Body of pancreas (tissue), 4 donors: Measurements from ENCODE around the gene UTS2B. TPM values are rescaled to one million over a fixed set of nuclear protein-coding genes. Genes with fewer than 3 reads are reported as not detected.

Experiments used
- ATAC-seq: fragments of 150-250 bp; one replicate; pipeline ENCODE4 v1.9.1; 2016
- DNase-seq, 4 donors: peaks; one replicate each; pipeline ENCODE4 v3.0.0-alpha.2; 2019
- H3K27ac ChIP-seq, 4 donors: fragments of 200-600 bp; sonication (generic); 1 replicate in 3 of 4; 2 replicates in 1 of 4; pipeline versions ENCODE4 v1.5.1 to v1.6.1; 2016 to 2019; ENCODE audit warnings: mild to moderate bottlenecking in 1 of 4, mixed read lengths in 1 of 4, moderate library complexity in 1 of 4
- H3K27me3 ChIP-seq, 2 donors: fragments of 200-600 bp; sonication (generic); one replicate each; pipeline ENCODE4 v1.6.0; 2016; ENCODE audit warnings: mild to moderate bottlenecking in 1 of 2
- H3K36me3 ChIP-seq, 2 donors: fragments of 200-600 bp; sonication (generic); replicated peaks in 1 of 2; 2 replicates each; pipeline ENCODE4 v1.5.1; 2016; ENCODE audit warnings: low read depth in 2 of 2; ENCODE audit not compliant: insufficient read depth in 1 of 2
- H3K4me1 ChIP-seq: fragments of 200-600 bp; sonication (generic); one replicate; pipeline ENCODE4 v1.6.0; 2016
- H3K4me3 ChIP-seq, 2 donors: fragments of 200-600 bp; sonication (generic); 1 replicate in 1 of 2; 2 replicates in 1 of 2; pipeline ENCODE4 v1.5.1; 2016 to 2019
- H3K9me3 ChIP-seq, 3 donors: fragments of 200-600 bp; sonication (generic); 1 replicate in 2 of 3; 2 replicates in 1 of 3; pipeline ENCODE4 v1.5.1; 2016
- CTCF ChIP-seq, 7 experiments: fragments of 450-650 bp in 4 of 7; fragments of 200-600 bp in 3 of 7; sonication (generic) in 3 of 7; IDR thresholded peaks; one replicate each; pipeline ENCODE4 v1.5.1; 2016 to 2019; ENCODE audit warnings: antibody characterized with exemption in 7 of 7
- POLR2A ChIP-seq, 3 donors: fragments of 450-650 bp; IDR thresholded peaks; one replicate each; pipeline ENCODE4 v1.6.1; 2016; ENCODE audit warnings: antibody characterized with exemption in 3 of 3, mild to moderate bottlenecking in 2 of 3
- WGBS, 2 donors: methylation state at CpG; one replicate each; pipeline ENCODE4 v1.1.5; 2017; 5-methylcytosine and 5-hydroxymethylcytosine counted together
- intact Hi-C: fragments of 100-400 bp; cut with DNase I; formaldehyde crosslinking; loops from one replicate; pipeline ENCODE4 v1.15.1; 2023
- total RNA-seq, 2 donors: library from RNA; depleted of rRNA; stranded (reverse); fragments of >200 nt; gene quantifications; one replicate each; pipeline ENCODE4 v1.1.0, GENCODE V29; 2016

Gene UTS2B
- total RNA-seq, 2 donors from 2014 or later: not detected

GRCh38 chr3:191313296-191313695, 17.0 kb downstream of the UTS2B start:
- no peak overlapping the region for H3K4me3 ChIP-seq
- ATAC-seq (no peak), DNase-seq (no peak)
- no peaks in the 10 kb centered on the region for H3K36me3 ChIP-seq
- no peaks in the 10 kb centered on the region for H3K9me3 ChIP-seq
- no peak overlapping the region for H3K27ac ChIP-seq
- H3K4me1 ChIP-seq: no peaks in the 10 kb centered on the region
- no peak for TF ChIP-seq CTCF (IDR thresholded peaks at IDR 0.05)
- no peak for TF ChIP-seq POLR2A (IDR thresholded peaks at IDR 0.05)
- no peaks in the 10 kb centered on the region for H3K27me3 ChIP-seq
- 65 to 76% methylated on average over 2 of the region's 2 CpGs for WGBS, 2 donors
- intact Hi-C loops: no loop called here

- no peaks in the 10 kb centered on the region for H3K9me3 ChIP-seq
- no peak overlapping the region for H3K4me3 ChIP-seq
- no peak for DNase-seq
- H3K36me3 ChIP-seq: no peaks in the 10 kb centered on the region
- TF ChIP-seq CTCF (IDR thresholded peaks at IDR 0.05) (no peak), POLR2A (IDR thresholded peaks at IDR 0.05) (no peak)
- H3K27ac ChIP-seq: no peak overlapping the region
- H3K4me1 ChIP-seq: no peaks in the 10 kb centered on the region
- H3K27me3 ChIP-seq: no peaks in the 10 kb centered on the region
- ATAC-seq: no peak
- 58 to 59% methylated on average over 4 of the region's 4 CpGs for WGBS, 2 donors
- intact Hi-C loops: no loop called here
Measured at GRCh38 chr3:191307341-191307740, 23.0 kb downstream of the UTS2B start.

- Histone ChIP-seq H3K27me3 (no peaks in the 10 kb centered on the region), H3K4me3 (no peak overlapping the region), H3K36me3 (no peaks in the 10 kb centered on the region), H3K4me1 (no peaks in the 10 kb centered on the region), H3K9me3 (no peaks in the 10 kb centered on the region), H3K27ac (no peak overlapping the region)
- intact Hi-C loops: no loop called here
- ATAC-seq: no peak
- TF ChIP-seq POLR2A (IDR thresholded peaks at IDR 0.05) (no peak), CTCF (IDR thresholded peaks at IDR 0.05) (no peak)
- WGBS, 2 donors: 84% methylated on average over 4 of the region's 4 CpGs
- DNase-seq: no peak
Measured at GRCh38 chr3:191306428-191306827, 23.9 kb downstream of the UTS2B start.

- H3K4me1 ChIP-seq: no peaks in the 10 kb centered on the region
- DNase-seq (no peak), ATAC-seq (no peak)
- H3K9me3 ChIP-seq: no peaks in the 10 kb centered on the region
- no peak for TF ChIP-seq CTCF (IDR thresholded peaks at IDR 0.05)
- no peak for TF ChIP-seq POLR2A (IDR thresholded peaks at IDR 0.05)
- H3K36me3 ChIP-seq: no peaks in the 10 kb centered on the region
- H3K27ac ChIP-seq: no peak overlapping the region
- H3K4me3 ChIP-seq: no peak overlapping the region
- 71 to 77% methylated on average over 3 of the region's 3 CpGs for WGBS, 2 donors
- no peaks in the 10 kb centered on the region for H3K27me3 ChIP-seq
- intact Hi-C loops: no loop called here
Measured at GRCh38 chr3:191303596-191303995, 26.7 kb downstream of the UTS2B start.

GRCh38 chr3:191302451-191302850, 27.9 kb downstream of the UTS2B start:
- no peaks in the 10 kb centered on the region for H3K36me3 ChIP-seq
- H3K4me3 ChIP-seq: no peak overlapping the region
- no peak overlapping the region for H3K27ac ChIP-seq
- H3K9me3 ChIP-seq: no peaks in the 10 kb centered on the region
- 72% methylated on average over 2 of the region's 2 CpGs for WGBS, 2 donors
- ATAC-seq: no peak
- no peak for DNase-seq
- intact Hi-C loops: no loop called here
- TF ChIP-seq POLR2A (IDR thresholded peaks at IDR 0.05): no peak
- no peak for TF ChIP-seq CTCF (IDR thresholded peaks at IDR 0.05)
- no peaks in the 10 kb centered on the region for H3K4me1 ChIP-seq
- no peaks in the 10 kb centered on the region for H3K27me3 ChIP-seq
